Ovary (tissue), 3 donors: Measurements from ENCODE around the gene UBE2J1.

Experiments
- EP300 ChIP-seq: sonication (generic); formaldehyde crosslinking; IDR thresholded peaks from one replicate; pipeline ENCODE4 v1.6.1; 2017; ENCODE audit warnings: antibody characterized with exemption
- POLR2A ChIP-seq: fragments of 450-650 bp; IDR thresholded peaks from one replicate; pipeline ENCODE4 v1.6.1; 2017; ENCODE audit warnings: antibody characterized with exemption, mild to moderate bottlenecking, moderate library complexity
- TF ChIP-seq, protein P1 (sequence below), 3 donors: fragments of 450-650 bp in 2 of 3; fragments of 200-600 bp in 1 of 3; IDR thresholded peaks; one replicate each; pipeline versions ENCODE4 v1.5.1 to v1.8.0; 2016 to 2022; ENCODE audit warnings: antibody characterized with exemption in 3 of 3, mild to moderate bottlenecking in 1 of 3
- donor health status: DM: no; HTN: no; CAD: no.

DNA sequence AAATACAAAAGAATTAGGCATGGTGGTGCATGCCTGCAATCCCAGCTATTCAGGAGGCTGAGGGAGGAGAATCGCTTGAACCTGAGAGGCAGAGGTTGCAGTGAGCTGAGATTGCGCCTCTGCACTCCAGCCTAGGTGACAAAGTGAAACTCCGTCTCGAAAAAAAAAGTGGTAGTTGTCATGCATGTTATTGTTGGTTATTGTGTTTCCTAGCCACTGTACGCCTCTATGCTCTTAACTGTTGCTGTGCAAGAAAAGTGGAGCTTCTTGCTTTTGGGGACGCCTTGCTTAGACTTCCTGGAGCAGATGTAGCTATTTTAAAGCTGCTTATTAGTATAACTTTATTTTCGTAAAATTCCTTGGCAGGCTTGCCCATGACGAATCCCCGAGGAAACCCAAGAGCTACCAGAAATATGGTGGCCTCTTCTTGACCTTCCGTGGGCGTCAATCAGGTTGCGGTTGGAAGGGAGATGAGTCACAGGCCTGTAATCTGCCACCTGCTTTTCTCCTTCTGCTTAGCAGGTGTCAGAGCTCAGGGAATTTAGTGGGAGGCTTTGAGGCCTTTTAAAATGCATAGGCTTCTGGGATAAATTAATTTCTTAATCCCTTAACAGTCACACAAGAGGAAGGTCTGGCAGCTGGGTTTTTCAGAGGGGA lies 54.7 kb downstream of the UBE2J1 start:
- TF ChIP-seq POLR2A: no peak
- TF ChIP-seq, protein P1, sequence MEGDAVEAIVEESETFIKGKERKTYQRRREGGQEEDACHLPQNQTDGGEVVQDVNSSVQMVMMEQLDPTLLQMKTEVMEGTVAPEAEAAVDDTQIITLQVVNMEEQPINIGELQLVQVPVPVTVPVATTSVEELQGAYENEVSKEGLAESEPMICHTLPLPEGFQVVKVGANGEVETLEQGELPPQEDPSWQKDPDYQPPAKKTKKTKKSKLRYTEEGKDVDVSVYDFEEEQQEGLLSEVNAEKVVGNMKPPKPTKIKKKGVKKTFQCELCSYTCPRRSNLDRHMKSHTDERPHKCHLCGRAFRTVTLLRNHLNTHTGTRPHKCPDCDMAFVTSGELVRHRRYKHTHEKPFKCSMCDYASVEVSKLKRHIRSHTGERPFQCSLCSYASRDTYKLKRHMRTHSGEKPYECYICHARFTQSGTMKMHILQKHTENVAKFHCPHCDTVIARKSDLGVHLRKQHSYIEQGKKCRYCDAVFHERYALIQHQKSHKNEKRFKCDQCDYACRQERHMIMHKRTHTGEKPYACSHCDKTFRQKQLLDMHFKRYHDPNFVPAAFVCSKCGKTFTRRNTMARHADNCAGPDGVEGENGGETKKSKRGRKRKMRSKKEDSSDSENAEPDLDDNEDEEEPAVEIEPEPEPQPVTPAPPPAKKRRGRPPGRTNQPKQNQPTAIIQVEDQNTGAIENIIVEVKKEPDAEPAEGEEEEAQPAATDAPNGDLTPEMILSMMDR (IDR thresholded peaks at IDR 0.05): no peak
- no peak for TF ChIP-seq EP300
